Mesothelial cell of epicardium (in vitro differentiated cells): ENCODE data around the gene SLC27A2. TPM values are rescaled to one million over a fixed set of nuclear protein-coding genes. Genes with fewer than 3 reads are reported as not detected.

Experiments
- DNase-seq, 2 experiments: peaks; one replicate each; pipeline ENCODE4 v3.0.0; 2021; ENCODE audit warnings: low spot score in 2 of 2; ENCODE audit not compliant: unreplicated experiment in 2 of 2
- H3K27ac Mint-ChIP-seq: 2 replicates; pipeline ENCODE4 v1.8.0; 2021; ENCODE audit warnings: mixed read lengths
- H3K27me3 Mint-ChIP-seq: 2 replicates; pipeline ENCODE4 v1.8.0; 2021; ENCODE audit warnings: low read depth, mixed read lengths
- H3K36me3 Mint-ChIP-seq: 2 replicates; pipeline ENCODE4 v1.8.0; 2021; ENCODE audit warnings: mixed read lengths
- H3K4me1 Mint-ChIP-seq: 2 replicates; pipeline ENCODE4 v1.8.0; 2021; ENCODE audit warnings: mixed read lengths
- H3K4me3 Mint-ChIP-seq: 2 replicates; pipeline ENCODE4 v1.8.0; 2021; ENCODE audit warnings: mild to moderate bottlenecking, moderate library complexity, mixed read lengths
- H3K9me3 Mint-ChIP-seq: 2 replicates; pipeline ENCODE4 v1.8.0; 2021; ENCODE audit warnings: mixed read lengths
- CTCF ChIP-seq: fragments of 200-600 bp; sonication (generic); IDR thresholded peaks from one replicate; pipeline ENCODE4 v1.5.0; 2021; ENCODE audit warnings: antibody characterized with exemption; ENCODE audit not compliant: unreplicated experiment
- total RNA-seq: library from RNA; stranded (reverse); gene quantifications from 3 replicates; pipeline ENCODE4 v1.2.1, GENCODE V29; 2021

Gene SLC27A2
- total RNA-seq, 1 donor from 2014 or later, result 3.1 TPM

DNA sequence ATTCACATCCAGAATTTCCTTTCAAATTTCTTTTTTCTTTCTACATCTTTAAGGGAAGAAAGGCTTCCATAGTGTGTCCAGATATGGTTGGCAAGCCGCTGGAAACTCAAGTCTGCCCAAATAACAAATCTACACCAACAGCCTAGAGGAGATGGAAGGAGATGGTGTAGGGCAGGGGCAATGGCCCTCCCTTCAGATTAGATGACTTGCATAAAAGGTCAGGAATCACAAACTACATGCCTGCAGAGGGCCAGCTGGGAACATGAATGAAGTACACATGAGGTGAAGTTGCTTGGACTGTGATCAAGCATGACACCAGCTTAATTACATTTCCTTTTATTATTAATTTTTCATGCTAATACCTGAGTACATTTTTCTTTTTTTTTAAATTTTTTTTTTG lies 10.2 kb downstream of the SLC27A2 start:
- DNase-seq, result no peak
- no peak for TF ChIP-seq CTCF
- Mint-ChIP-seq H3K36me3 (no peaks in the 10 kb centered on the region), H3K4me3 (no peak overlapping the region), H3K27me3 (peaks cover 3% of the 10 kb centered on the region), H3K9me3 (no peaks in the 10 kb centered on the region), H3K4me1 (peaks cover 11% of the 10 kb centered on the region), H3K27ac (no peak overlapping the region)

GRCh38 chr15:50192926-50193620 lies 11.1 kb downstream of the SLC27A2 start:
- Mint-ChIP-seq H3K27me3 (peaks cover 3% of the 10 kb centered on the region), H3K9me3 (no peaks in the 10 kb centered on the region), H3K36me3 (no peaks in the 10 kb centered on the region), H3K4me3 (no peak overlapping the region), H3K4me1 (peaks cover 11% of the 10 kb centered on the region), H3K27ac (no peak overlapping the region)
- DNase-seq, result no peak
- TF ChIP-seq CTCF, result no peak

GRCh38 chr15:50202003-50202402 lies 20.0 kb downstream of the SLC27A2 start:
- Mint-ChIP-seq H3K9me3 (no peaks in the 10 kb centered on the region), H3K27ac (no peak overlapping the region), H3K4me1 (no peaks in the 10 kb centered on the region), H3K4me3 (no peak overlapping the region), H3K36me3 (peaks cover 3% of the 10 kb centered on the region), H3K27me3 (no peaks in the 10 kb centered on the region)
- no peak for DNase-seq
- TF ChIP-seq CTCF, result no peak

- no peak overlapping the region for H3K4me3 Mint-ChIP-seq
- no peak for DNase-seq
- H3K27me3 Mint-ChIP-seq, result no peaks in the 10 kb centered on the region
- H3K9me3 Mint-ChIP-seq, result peaks cover under 1% of the 10 kb centered on the region
- TF ChIP-seq CTCF, result no peak
- peaks cover 4% of the 10 kb centered on the region for H3K36me3 Mint-ChIP-seq
- H3K27ac Mint-ChIP-seq, result no peak overlapping the region
- peaks cover 9% of the 10 kb centered on the region for H3K4me1 Mint-ChIP-seq
Observed at GRCh38 chr15:50206020-50206419, 24.0 kb downstream of the SLC27A2 start.

GRCh38 chr15:50209809-50210208 lies 27.8 kb downstream of the SLC27A2 start:
- Mint-ChIP-seq H3K9me3 (peaks cover 28% of the 10 kb centered on the region), H3K36me3 (peaks cover 14% of the 10 kb centered on the region), H3K27me3 (no peaks in the 10 kb centered on the region), H3K27ac (peak overlapping the region; percentile 68), H3K4me1 (peaks cover 9% of the 10 kb centered on the region), H3K4me3 (no peak overlapping the region)
- no peak for DNase-seq
- TF ChIP-seq CTCF, result no peak
